GM12878 (cell line): ENCODE data around the gene ABCA2. TPM values are rescaled to one million over a fixed set of nuclear protein-coding genes. Genes with fewer than 3 reads are reported as not detected.

Source experiments
- ATAC-seq: fragments of 200-7000 bp; cut with Tn5 transposase; 3 replicates; pipeline ENCODE4 v1.9.1; 2020; ENCODE audit warnings: mild to moderate bottlenecking, moderate library complexity
- BruUV-seq: library from RNA; stranded (reverse); fragments of 400-500 nt; replicated peaks from 2 replicates; lab custom pipeline; 2021; lab: Mats Ljungman, UMichigan
- CTCF ChIA-PET: fragments of 300-600 bp; sonication (Branson Sonifier 250); formaldehyde crosslinking; extraction: SDS; loops from one replicate; lab custom pipeline; 2021; ENCODE audit warnings: inconsistent platforms; lab: Yijun Ruan, JAX
- POLR2A ChIA-PET: fragments of 350-600 bp; formaldehyde crosslinking; extraction: SDS; loops from one replicate; lab custom pipeline; 2021; ENCODE audit warnings: inconsistent platforms; lab: Charles Lee
- RAD21 ChIA-PET: fragments of 300-600 bp; sonication (Branson Sonifier 250); formaldehyde crosslinking; loops from one replicate; lab custom pipeline; 2023; ENCODE audit warnings: antibody characterized with exemption; ENCODE audit not compliant: unreplicated experiment; lab: Charles Lee
- SMC1A ChIA-PET: fragments of 300-600 bp; sonication (Branson Sonifier 250); formaldehyde crosslinking; loops from one replicate; lab custom pipeline; 2023; ENCODE audit not compliant: unreplicated experiment, uncharacterized antibody; lab: Charles Lee
- DNase-seq: peaks from one replicate; pipeline ENCODE4 v3.0.0-alpha.2; 2011; ENCODE audit warnings: low read depth, low spot score
- FAIRE-seq: peaks from 3 replicates; lab custom pipeline; 2011; peaks lifted over from hg19 to GRCh38; lab: Jason Lieb, UNC
- H2AFZ ChIP-seq: 2 replicates; pipeline ENCODE4 v1.6.0; 2011; ENCODE audit warnings: low read depth, low read length, control low read depth; ENCODE audit not compliant: control insufficient read depth
- H3K27ac ChIP-seq: 2 replicates; pipeline ENCODE4 v1.5.1; 2011; ENCODE audit warnings: control low read depth; ENCODE audit not compliant: control insufficient read depth, insufficient read depth
- H3K27me3 ChIP-seq, 2 experiments: replicated peaks in 1 of 2; 2 replicates each; pipeline versions ENCODE4 v1.6.0 to v1.6.1; 2011; ENCODE audit warnings: low read length in 1 of 2; ENCODE audit not compliant: control insufficient read depth in 2 of 2, insufficient read depth in 2 of 2
- H3K36me3 ChIP-seq, 2 experiments: 2 replicates each; pipeline ENCODE4 v1.5.1; 2011; ENCODE audit warnings: low read length in 1 of 2; ENCODE audit not compliant: control insufficient read depth in 2 of 2, insufficient read depth in 2 of 2
- H3K4me1 ChIP-seq: 2 replicates; pipeline ENCODE4 v1.6.1; 2011; ENCODE audit warnings: mild to moderate bottlenecking, low read length, moderate library complexity, mixed read lengths; ENCODE audit not compliant: control insufficient read depth, insufficient read depth
- H3K4me2 ChIP-seq: 2 replicates; pipeline ENCODE4 v1.6.0; 2011; ENCODE audit warnings: control low read depth; ENCODE audit not compliant: control insufficient read depth, insufficient read depth
- H3K4me3 ChIP-seq: fragments of 200-600 bp; sonication (generic); 2 replicates; pipeline ENCODE4 v1.5.1; 2016
- H3K79me2 ChIP-seq: 2 replicates; pipeline ENCODE4 v1.6.0; 2011; ENCODE audit warnings: low read length; ENCODE audit not compliant: control insufficient read depth, insufficient read depth
- H3K9ac ChIP-seq: 2 replicates; pipeline ENCODE4 v1.8.0; 2011; ENCODE audit warnings: low read length, control low read depth, mixed read lengths; ENCODE audit not compliant: control insufficient read depth, insufficient read depth
- H3K9me3 ChIP-seq: replicated peaks from 3 replicates; pipeline ENCODE4 v1.5.1; 2011; ENCODE audit warnings: mild to moderate bottlenecking, low read length; ENCODE audit not compliant: control insufficient read depth, insufficient read depth
- H4K20me1 ChIP-seq: 2 replicates; pipeline ENCODE4 v1.6.0; 2011; ENCODE audit not compliant: control insufficient read depth, insufficient read depth
- BACH1 ChIP-seq: fragments of 450-650 bp; IDR thresholded peaks from 2 replicates; pipeline ENCODE4 v1.6.1; 2017; ENCODE audit warnings: mild to moderate bottlenecking, borderline replicate concordance
- BHLHE40 ChIP-seq, 2 experiments: fragments of 450-650 bp in 1 of 2; IDR thresholded peaks; 2 replicates each; pipeline ENCODE4 v1.6.1; 2011 to 2017; ENCODE audit warnings: low read depth in 2 of 2, borderline replicate concordance in 1 of 2, improper control_type of control experiment in 1 of 2, low read length in 1 of 2, mild to moderate bottlenecking in 1 of 2
- CBX3 ChIP-seq: fragments of 200-600 bp; sonication (generic); IDR thresholded peaks from 2 replicates; pipeline ENCODE4 v1.6.1; 2016; ENCODE audit warnings: low read depth, borderline replicate concordance
- DPF2 ChIP-seq: fragments of 450-650 bp; IDR thresholded peaks from 2 replicates; pipeline ENCODE4 v1.6.1; 2017; ENCODE audit warnings: mild to moderate bottlenecking
- LARP7 ChIP-seq: fragments of 450-650 bp; IDR thresholded peaks from 2 replicates; pipeline ENCODE4 v1.6.1; 2017; ENCODE audit warnings: mild to moderate bottlenecking
- MYB ChIP-seq: fragments of 150-350 bp; IDR thresholded peaks from 2 replicates; pipeline ENCODE4 v1.6.1; 2014; ENCODE audit warnings: mild to moderate bottlenecking, low read depth, low read length, borderline replicate concordance
- PAX8 ChIP-seq: fragments of 450-650 bp; IDR thresholded peaks from 2 replicates; pipeline ENCODE4 v1.6.1; 2017; ENCODE audit warnings: mild to moderate bottlenecking, moderate library complexity
- POLR2A ChIP-seq: IDR thresholded peaks from 2 replicates; pipeline ENCODE4 v1.6.1; 2011; ENCODE audit warnings: low read depth, mild to moderate bottlenecking, low read length
- RUNX3 ChIP-seq: IDR thresholded peaks from 2 replicates; pipeline ENCODE4 v1.6.1; 2012; ENCODE audit warnings: low read length, inconsistent platforms
- SREBF1 ChIP-seq: IDR thresholded peaks from 2 replicates; pipeline ENCODE4 v1.6.1; 2012; ENCODE audit warnings: mild to moderate bottlenecking, low read length
- SREBF2 ChIP-seq: IDR thresholded peaks from 2 replicates; pipeline ENCODE4 v1.6.1; 2012; ENCODE audit warnings: mild to moderate bottlenecking, low read length
- TCF12 ChIP-seq: IDR thresholded peaks from 2 replicates; pipeline ENCODE4 v1.6.1; 2011; ENCODE audit warnings: low read depth, mild to moderate bottlenecking, low read length
- WGBS: methylation state at CpG from one replicate; pipeline ENCODE4 v1.1.6; 2016; ENCODE audit warnings: low lambda C conversion rate; ENCODE audit not compliant: insufficient replicate concordance, insufficient coverage; ENCODE audit errors: missing lambda C conversion rate; 5-methylcytosine and 5-hydroxymethylcytosine counted together
- in situ Hi-C: fragments of 300-500 bp; cut with MboI; formaldehyde crosslinking; loops from 9 replicates; pipeline ENCODE4 v1.14.3; 2018; ENCODE audit warnings: mixed read lengths
- intact Hi-C: fragments of 100-400 bp; cut with micrococcal nuclease; formaldehyde crosslinking; loops from one replicate; pipeline ENCODE4 v1.14.2; 2022; ENCODE audit not compliant: unreplicated experiment
- polyA plus RNA-seq, 11 experiments: library from polyadenylated mRNA; depleted of rRNA in 4 of 11; unstranded in 6 of 11; stranded (reverse) in 5 of 11; fragments of >200 nt; fragmentation: Nextera tagmentation in 4 of 11; fragmentation: Illumina TruSeq in 1 of 11; extraction: Ambion mirVana in 4 of 11; extraction: Trizol in 1 of 11; gene quantifications; 1 replicate in 1 of 11; 2 replicates in 10 of 11; pipeline versions ENCODE4 v1.2.1 to v1.2.3, GENCODE V29; 2011 to 2016; ENCODE audit warnings: inconsistent platforms in 2 of 11, missing spikeins in 2 of 11, low read depth in 1 of 11
- total RNA-seq, 4 experiments: library from RNA; depleted of rRNA in 3 of 4; stranded (reverse); fragments of >200 nt in 3 of 4; fragmentation: Illumina TruSeq in 1 of 4; extraction: Trizol in 1 of 4; gene quantifications; 2 replicates each; pipeline versions ENCODE4 v1.2.1 to v1.2.3, GENCODE V29; 2013 to 2021
- TF ChIP-seq, protein P1 (sequence below): fragments of 450-650 bp; IDR thresholded peaks from 2 replicates; pipeline ENCODE4 v1.6.1; 2017; ENCODE audit warnings: mild to moderate bottlenecking, low read depth, inconsistent platforms; ENCODE audit not compliant: poor library complexity, severe bottlenecking
- TF ChIP-seq, protein P2 (sequence below): IDR thresholded peaks from 2 replicates; pipeline ENCODE4 v1.6.1; 2012; ENCODE audit warnings: improper control_type of control experiment, low read depth, low read length; ENCODE audit not compliant: insufficient replicate concordance
- TF ChIP-seq, protein P3 (sequence below): fragments of 450-650 bp; IDR thresholded peaks from 2 replicates; pipeline ENCODE4 v1.6.1; 2018; ENCODE audit warnings: borderline replicate concordance, mild to moderate bottlenecking; ENCODE audit not compliant: partially characterized antibody

The ABCA2 gene
- total and polyA plus RNA-seq, 10 of the 15 experiments (the other 5 are each of a cell fraction or from before 2014, with no cell fraction given) = 0.13 to 2.6 (median 0.71) TPM; not detected in 2

DNA sequence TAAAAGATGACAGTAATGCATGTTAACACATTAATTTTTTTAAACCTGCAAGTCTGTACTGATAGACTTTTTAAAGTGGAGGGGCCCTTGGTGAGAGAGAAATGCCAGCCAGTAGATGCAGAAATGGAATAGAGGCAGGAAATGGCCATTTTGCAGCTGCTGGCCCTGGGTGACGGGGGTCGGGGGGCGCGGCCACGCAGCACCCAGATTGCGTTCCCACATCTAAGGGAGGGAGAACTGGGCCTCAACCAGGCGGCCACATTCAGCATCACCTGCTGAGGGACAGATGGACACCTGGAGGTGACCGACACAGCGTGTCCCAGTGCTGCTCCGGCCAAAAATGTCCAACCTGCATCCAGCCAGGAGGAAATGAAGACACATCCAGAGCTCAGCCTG, 25.4 kb downstream of the ABCA2 start:
- no TSS peak for BruUV-seq
- H3K4me1 ChIP-seq = peaks cover 21% of the 10 kb centered on the region
- H3K4me3 ChIP-seq = no peak overlapping the region
- 0 out of 4 replicates have a peak, but pooled peaks cover 0 to 6% of the 10 kb centered on the region in 2 experiments for H3K27me3 ChIP-seq
- ChIA-PET SMC1A (interaction anchor here (0.6 kb wide), 1 partner anchor 192 kb away, joined by 3 read pairs; no protein-coding TSS in a partner anchor), POLR2A (no interaction called here), RAD21 (interaction anchor here (3.6 kb wide), 1 partner anchor 32 kb away, joined by 16 read pairs; no protein-coding TSS in a partner anchor), CTCF (interaction anchor here (1.4 to 1.7 kb wide), 3 partner anchors 10 to 55 kb away, joined by 4 to 13 read pairs (median 6); partner anchors contain the start of gene PAXX)
- in situ Hi-C loops = no loop called here
- DNase-seq = no peak
- no peak overlapping the region for H2AFZ ChIP-seq
- no peak for ATAC-seq
- no peak overlapping the region for H3K4me2 ChIP-seq
- H3K79me2 ChIP-seq = no peaks in the 10 kb centered on the region
- H3K9me3 ChIP-seq = peaks cover 2% of the 10 kb centered on the region; the same call in 2 of the 3 replicates
- no peak overlapping the region for H3K27ac ChIP-seq
- intact Hi-C loops = no loop called here
- 49% methylated on average over 10 of the region's 10 CpGs for WGBS
- no peak for FAIRE-seq
- H3K36me3 ChIP-seq = no peaks in the 10 kb centered on the region
- H3K9ac ChIP-seq = no peak overlapping the region
- no peaks in the 10 kb centered on the region for H4K20me1 ChIP-seq
- TF ChIP-seq TCF12 (no peak), BHLHE40 (IDR thresholded peaks at IDR 0.05; ENCODE audit: borderline replicate concordance in 1 of 2, low read depth in 2 of 2, low read length in 1 of 2) (no peak), SREBF2 (no peak), BACH1 (no peak), CBX3 (no peak), RUNX3 (no peak), POLR2A (no peak), DPF2 (no peak), PAX8 (no peak), LARP7 (no peak), MYB (no peak), SREBF1 (no peak)
- TF ChIP-seq, protein P1, sequence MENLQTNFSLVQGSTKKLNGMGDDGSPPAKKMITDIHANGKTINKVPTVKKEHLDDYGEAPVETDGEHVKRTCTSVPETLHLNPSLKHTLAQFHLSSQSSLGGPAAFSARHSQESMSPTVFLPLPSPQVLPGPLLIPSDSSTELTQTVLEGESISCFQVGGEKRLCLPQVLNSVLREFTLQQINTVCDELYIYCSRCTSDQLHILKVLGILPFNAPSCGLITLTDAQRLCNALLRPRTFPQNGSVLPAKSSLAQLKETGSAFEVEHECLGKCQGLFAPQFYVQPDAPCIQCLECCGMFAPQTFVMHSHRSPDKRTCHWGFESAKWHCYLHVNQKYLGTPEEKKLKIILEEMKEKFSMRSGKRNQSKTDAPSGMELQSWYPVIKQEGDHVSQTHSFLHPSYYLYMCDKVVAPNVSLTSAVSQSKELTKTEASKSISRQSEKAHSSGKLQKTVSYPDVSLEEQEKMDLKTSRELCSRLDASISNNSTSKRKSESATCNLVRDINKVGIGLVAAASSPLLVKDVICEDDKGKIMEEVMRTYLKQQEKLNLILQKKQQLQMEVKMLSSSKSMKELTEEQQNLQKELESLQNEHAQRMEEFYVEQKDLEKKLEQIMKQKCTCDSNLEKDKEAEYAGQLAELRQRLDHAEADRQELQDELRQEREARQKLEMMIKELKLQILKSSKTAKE = no peak
- TF ChIP-seq, protein P2, sequence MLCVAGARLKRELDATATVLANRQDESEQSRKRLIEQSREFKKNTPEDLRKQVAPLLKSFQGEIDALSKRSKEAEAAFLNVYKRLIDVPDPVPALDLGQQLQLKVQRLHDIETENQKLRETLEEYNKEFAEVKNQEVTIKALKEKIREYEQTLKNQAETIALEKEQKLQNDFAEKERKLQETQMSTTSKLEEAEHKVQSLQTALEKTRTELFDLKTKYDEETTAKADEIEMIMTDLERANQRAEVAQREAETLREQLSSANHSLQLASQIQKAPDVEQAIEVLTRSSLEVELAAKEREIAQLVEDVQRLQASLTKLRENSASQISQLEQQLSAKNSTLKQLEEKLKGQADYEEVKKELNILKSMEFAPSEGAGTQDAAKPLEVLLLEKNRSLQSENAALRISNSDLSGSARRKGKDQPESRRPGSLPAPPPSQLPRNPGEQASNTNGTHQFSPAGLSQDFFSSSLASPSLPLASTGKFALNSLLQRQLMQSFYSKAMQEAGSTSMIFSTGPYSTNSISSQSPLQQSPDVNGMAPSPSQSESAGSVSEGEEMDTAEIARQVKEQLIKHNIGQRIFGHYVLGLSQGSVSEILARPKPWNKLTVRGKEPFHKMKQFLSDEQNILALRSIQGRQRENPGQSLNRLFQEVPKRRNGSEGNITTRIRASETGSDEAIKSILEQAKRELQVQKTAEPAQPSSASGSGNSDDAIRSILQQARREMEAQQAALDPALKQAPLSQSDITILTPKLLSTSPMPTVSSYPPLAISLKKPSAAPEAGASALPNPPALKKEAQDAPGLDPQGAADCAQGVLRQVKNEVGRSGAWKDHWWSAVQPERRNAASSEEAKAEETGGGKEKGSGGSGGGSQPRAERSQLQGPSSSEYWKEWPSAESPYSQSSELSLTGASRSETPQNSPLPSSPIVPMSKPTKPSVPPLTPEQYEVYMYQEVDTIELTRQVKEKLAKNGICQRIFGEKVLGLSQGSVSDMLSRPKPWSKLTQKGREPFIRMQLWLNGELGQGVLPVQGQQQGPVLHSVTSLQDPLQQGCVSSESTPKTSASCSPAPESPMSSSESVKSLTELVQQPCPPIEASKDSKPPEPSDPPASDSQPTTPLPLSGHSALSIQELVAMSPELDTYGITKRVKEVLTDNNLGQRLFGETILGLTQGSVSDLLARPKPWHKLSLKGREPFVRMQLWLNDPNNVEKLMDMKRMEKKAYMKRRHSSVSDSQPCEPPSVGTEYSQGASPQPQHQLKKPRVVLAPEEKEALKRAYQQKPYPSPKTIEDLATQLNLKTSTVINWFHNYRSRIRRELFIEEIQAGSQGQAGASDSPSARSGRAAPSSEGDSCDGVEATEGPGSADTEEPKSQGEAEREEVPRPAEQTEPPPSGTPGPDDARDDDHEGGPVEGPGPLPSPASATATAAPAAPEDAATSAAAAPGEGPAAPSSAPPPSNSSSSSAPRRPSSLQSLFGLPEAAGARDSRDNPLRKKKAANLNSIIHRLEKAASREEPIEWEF = no peak
- TF ChIP-seq, protein P3, sequence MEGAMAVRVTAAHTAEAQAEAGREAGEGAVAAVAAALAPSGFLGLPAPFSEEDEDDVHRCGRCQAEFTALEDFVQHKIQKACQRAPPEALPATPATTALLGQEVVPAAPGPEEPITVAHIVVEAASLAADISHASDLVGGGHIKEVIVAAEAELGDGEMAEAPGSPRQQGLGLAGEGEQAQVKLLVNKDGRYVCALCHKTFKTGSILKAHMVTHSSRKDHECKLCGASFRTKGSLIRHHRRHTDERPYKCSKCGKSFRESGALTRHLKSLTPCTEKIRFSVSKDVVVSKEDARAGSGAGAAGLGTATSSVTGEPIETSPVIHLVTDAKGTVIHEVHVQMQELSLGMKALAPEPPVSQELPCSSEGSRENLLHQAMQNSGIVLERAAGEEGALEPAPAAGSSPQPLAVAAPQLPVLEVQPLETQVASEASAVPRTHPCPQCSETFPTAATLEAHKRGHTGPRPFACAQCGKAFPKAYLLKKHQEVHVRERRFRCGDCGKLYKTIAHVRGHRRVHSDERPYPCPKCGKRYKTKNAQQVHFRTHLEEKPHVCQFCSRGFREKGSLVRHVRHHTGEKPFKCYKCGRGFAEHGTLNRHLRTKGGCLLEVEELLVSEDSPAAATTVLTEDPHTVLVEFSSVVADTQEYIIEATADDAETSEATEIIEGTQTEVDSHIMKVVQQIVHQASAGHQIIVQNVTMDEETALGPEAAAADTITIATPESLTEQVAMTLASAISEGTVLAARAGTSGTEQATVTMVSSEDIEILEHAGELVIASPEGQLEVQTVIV = no peak
